OCI-LY1 (cell line): ENCODE results near the gene MYH15.

ENCODE experiments used
- CTCF ChIP-seq: fragments of 200-600 bp; sonication (generic), shearing (Covaris generic); IDR thresholded peaks from 2 replicates; pipeline ENCODE4 v1.5.1; 2017; ENCODE audit warnings: mild to moderate bottlenecking, antibody characterized with exemption, low read length, moderate library complexity, mixed read lengths
- EZH2 ChIP-seq: fragments of 200-600 bp; sonication (generic), shearing (Covaris generic); IDR thresholded peaks from 2 replicates; pipeline ENCODE4 v1.8.0; 2017; ENCODE audit warnings: borderline replicate concordance, mixed run types, mild to moderate bottlenecking, antibody characterized with exemption, low read length, moderate library complexity, mixed read lengths

GRCh38 chr3:108525971-108526370 lies 15.6 kb upstream of the MYH15 start:
- TF ChIP-seq CTCF (no peak), EZH2 (no peak)
